GM21723 (cell line): Measurements from ENCODE around the gene STARD10.
A peak's percentile ranks its signal among the peaks of the same experiment; 100 is the strongest.

Experiments used
- ATAC-seq: cut with Tn5 transposase; IDR thresholded peaks from one replicate; pipeline ENCODE4 v1.9.1; 2021; ENCODE audit warnings: mild to moderate bottlenecking, moderate library complexity; ENCODE audit not compliant: unreplicated experiment

Gene STARD10

DNA sequence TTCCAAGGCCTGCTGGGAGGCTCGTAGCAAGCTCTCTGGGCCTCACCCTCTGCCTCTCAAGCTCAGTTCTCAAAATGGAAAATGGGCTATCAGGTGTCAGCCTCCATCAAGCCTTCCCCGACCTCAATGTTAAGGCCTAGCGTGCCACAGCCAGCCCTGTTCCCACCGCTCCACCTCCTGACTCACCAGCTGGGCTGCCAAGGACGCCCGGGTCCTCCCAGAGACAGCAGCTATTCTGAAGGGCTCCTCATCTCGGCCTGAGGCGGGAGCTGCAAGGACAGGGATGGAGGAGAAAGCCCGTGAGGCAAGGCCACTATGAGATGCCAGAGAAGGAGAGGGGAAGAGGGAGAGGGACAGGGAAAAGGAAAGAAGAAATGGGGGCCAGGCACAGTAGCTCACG lies 61.5 kb downstream of the STARD10 start:
- ATAC-seq: no peak

DNA sequence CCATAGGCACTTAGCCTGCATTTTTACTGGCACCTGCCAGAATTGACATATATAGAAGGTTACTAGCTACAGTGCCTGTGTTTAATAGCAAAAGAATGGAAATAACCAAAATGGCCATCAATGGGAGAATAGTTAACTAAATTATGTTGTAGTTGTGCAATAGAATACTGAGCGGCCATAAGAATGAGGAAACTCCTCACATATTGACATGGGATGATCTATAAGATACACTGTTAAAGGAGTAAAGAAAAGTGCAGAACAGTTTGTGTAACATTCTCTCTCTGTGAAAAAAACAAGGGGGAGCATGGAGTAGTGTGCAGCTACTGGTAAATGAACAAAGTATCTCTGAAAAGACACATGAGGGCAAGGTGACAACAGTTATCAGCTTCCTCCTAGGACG lies 63.1 kb downstream of the STARD10 start:
- no peak for ATAC-seq

DNA sequence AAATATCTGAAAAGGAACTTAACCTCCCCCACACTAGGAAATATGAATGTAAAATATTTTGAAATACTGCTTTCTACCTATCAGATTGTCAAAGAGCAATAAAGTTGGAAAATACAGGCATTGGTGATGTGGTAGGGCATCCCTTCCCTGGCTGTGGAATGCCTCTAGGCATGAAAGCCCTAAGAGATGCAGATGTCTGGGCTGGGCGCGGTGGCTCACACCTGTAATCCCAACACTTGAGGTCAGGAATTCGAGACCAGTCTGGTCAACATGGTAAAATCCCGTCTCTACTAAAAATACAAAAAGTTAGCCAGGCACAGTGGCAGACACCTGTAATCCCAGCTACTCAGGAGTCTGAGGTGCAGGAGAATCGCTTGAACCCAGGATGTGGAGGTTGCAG lies 63.6 kb downstream of the STARD10 start:
- no peak for ATAC-seq

DNA sequence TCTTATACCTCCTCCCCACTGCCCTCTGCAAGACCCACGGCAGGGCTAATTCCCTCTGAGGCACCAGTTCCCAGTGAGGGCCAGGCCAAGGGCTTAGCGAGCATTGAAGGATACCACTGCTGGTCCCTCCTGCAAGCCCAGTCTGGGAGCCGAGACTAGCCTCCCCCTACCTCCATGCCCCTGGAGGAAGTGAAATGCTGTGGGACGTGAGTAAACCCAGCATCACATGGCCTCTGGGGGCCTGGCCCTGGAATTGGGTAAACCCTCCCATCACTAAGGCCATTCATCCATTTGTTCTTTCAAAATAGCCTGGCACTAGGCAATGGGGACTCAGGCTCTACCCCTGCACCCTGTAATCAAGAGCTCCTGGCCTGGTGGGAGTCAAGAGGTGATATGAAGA lies 66.3 kb downstream of the STARD10 start:
- ATAC-seq: no peak

DNA sequence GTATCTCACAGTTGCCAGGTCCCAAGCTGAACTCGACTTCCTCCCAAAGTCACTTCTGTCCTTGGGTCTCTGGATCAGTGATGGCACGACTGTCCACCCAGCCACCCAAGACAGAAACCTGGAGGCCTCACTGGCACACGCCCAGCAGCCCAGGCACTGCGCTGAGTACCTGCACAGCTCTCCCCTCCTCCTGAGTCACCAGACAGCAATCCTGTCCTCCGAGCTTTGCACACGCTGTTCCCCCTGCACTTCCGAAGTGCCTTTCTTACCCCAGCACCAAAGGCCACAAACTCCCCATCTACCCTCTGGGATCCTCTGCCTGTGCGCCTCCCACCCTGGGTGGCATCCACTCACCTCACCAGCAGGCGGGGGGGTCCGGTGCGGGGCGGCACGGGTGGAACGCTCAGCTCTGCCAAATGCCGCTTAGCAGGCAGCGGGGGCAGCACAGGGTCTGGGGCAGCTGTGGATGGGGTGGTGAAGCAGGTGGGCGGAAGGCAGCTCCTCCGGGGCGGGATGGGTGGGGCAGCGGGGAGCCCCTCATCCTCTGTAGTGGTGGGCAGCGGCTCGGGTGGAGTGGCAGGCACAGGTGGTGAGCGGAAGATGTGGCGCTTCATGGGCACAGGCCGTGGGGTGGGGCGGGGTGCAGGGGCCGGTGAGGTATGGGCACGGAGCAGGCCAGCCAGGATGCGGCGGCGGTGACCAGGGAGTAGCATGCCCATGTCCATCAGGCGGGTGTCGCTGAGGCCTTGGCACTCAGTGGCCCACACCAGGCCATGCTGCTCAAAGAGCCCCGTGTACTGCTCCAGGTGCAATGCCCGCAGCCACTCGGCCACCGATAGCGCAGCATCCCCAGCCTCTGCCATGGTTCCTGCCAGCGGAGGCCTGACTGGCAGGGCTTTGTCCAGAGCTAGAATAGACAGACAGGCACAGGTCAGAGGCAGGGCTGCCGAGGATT lies 67.3 kb downstream of the STARD10 start:
- no peak for ATAC-seq

DNA sequence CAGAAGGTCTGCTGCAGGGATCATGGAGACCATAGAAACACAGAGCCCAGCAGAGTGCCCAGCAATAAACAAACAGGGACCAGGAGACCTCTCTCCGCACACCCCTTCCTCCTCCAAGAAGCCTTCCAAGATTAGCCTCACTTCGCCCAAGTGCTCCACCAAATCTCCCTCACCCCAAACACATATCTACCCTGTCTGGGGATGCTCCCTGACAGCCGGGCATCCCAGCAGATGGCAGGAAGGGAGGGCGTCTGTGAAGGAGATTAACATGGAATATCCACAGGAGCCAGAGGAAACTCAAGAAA lies 68.2 kb downstream of the STARD10 start:
- no peak for ATAC-seq

DNA sequence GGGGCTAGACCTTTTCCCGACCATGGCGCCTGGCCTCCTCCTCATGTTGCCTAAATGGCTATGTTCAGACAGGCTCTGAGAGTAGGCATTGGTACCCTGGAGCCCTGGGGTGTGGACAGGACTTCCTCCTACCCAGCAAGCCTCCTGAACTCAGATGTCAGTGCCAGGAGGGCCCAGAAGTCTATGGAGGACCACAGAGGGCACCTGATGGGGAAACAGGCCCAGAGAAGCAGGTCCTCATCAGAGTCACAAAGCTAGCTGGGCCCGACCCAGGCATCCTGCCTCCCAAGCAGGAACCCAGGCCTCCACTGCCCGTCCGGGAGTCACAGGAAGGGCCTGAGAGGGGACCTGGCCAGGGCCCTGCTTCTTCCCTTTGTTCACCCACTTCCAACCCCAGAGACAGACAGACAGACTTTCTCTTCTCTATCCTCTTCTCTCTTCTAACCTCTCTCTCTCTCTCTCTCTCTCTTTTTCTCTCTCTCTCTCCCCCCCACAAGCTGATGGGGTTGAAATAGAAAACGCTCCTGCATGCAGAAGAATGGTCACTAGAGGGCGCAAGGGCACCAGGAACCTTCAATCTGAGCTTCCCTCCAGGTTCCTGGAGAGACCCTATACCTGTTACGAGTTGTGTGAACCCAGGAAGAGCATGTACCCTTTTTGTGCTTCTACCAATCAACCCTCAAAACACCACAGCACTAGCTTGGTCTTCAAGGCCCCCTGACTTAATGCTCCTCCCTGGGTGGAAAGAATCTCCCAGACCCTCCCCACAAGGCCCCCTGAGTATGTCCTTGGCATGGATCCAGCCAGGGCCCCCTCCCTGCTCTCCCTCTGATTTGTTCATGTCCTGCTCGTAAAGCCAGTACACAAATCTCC lies 68.8 kb downstream of the STARD10 start:
- ATAC-seq: no peak

DNA sequence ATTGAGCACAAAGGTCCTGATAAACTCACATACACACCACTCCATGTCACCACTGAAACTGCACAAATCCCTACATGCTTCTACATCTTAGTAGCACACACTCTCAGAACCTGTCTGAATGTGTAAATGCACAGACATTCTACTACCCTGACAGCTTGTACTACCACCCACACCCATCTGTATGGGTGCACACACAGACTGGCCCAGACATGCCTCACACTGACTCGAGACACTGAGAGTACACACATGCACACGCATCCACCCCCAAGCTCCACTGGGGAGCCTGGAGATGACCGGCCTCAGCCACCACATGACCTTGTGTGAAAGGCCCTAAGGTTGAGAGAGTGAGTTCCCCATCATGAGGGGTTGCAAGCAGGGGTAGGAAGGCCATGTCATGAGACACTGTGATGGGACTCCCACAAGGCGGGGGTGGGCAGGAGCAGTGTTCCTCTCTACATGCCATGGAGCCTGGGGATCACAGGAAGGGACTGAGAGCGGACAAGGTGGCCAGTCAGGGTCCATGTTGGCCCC lies 69.8 kb downstream of the STARD10 start:
- ATAC-seq: no peak

DNA sequence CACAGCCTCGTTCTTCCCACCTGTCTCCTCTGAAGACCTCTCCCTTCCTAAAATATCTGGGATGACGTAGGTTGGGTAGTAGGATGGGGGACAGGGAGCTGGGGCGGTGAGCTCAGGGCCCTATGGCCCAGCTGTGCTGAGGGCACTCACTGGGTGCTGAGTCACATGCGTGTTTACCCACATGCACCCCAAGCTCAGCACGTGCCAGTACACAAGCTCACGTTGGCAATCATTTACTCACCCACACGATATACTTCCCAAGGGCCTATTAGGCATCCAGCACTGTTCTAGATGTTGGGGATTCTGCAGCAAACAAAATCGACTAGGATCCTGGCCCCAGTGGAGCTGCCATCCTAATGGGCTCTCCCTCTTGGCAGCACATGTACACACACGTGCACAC lies 70.3 kb downstream of the STARD10 start:
- ATAC-seq: no peak

DNA sequence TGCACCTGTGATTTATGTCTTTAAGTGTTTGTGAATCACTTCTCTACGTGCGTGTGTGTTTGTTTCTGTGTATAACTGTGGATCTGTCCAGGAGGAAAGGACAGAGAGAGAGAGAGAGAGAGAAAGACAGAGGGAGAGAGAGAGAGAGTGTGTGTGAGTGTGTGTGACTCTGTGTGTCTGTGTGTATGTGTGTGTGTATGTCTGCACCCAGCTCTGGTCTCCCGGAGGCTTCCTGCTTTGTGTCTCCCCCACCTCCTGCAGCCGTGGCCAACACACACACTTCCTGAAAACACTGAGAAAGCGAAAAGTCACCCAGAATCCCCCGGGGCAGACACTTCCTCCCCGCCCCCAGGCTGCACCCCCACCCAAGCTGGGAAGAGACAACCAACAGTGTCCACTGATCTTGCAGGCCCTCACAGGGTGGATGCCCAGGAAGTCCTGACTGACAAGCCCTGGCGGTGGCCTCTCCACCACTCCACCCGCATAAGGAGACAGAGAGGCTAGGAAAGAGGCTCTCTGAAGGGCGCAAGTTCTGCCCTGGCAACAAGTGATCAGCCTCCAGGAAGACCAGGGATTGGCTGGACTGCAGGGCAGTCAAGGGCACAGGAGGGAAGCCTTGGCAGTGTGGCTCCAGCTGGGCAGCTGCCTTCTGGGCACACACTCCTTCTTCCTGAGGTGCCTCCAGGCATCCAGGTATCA lies 71.6 kb downstream of the STARD10 start:
- peak; percentile 78 for ATAC-seq

DNA sequence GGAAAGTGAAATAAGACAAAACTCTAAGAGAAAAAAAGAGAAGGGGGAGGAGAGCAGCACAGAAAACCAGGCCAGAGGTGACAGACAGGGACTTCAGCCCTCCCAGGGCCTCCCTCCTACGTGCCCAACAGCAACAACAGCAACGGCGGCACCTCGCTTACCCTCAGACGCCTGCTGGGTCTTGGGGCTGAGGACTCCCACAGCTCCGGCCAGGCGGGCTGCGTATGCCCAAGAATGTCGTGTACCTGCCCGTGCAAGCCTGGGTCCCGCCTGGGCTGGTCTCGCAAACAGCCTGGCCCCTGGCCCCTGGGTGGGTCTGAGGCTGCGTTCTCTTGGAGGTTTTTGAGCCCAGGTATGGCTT lies 72.2 kb downstream of the STARD10 start:
- ATAC-seq: no peak

DNA sequence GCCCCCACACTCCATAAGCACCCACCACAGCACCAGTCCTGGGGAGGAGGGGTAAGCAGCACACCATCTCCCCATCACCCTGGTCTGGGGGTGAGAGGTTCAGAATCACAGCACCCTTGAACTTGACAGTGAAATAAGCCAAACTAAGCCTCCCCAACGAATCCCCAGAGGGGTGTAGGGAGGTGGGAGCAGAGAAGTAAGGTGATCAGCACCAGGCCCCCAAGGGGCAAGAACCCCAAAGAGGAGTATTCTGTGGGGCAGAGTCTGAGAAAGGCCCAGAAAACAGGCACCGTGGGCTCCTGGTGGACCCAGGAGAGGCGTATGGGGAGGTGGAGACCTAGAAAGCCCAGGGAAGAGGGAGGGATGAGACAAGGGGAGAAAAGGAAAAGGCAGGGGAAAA lies 72.6 kb downstream of the STARD10 start:
- ATAC-seq: no peak

DNA sequence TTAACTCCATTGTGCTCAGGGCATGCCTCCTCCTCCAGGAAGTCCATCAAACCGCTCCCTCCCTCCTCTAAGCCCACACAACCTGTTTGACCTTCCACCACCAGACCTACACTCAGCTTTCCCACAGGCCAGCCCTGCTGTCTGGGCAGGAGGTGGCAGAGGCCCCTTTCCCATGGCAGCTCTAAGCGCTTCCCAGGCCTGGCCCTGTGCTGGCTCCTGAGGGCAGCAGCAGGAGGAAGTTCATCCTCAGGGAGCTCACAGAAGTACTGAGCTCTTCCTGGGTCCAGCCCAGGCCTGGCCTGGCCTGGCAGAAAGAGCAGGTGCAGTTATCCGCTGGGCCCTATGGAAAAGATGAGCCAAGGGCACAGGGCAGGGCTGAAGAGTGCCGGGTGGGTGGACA lies 73.1 kb downstream of the STARD10 start:
- ATAC-seq: no peak

DNA sequence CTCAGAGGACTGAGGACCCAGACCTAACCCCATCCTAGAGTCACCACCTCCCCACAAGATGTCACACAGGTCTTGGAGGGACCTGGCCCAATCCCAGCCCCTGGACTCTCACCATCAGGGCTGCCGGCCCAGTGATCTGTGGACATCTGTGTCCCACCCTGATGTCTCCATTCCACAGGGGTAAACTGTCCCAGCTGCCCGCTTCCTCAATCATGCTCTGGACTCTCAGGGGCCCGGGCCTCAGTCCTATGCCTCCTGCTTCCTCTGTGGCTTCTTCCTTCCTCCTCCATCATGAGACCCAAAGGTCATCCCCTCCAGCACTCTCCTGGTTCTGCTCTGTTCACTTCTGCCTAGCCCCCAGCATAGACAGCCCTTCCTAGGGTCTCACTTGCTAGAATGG lies 73.8 kb downstream of the STARD10 start:
- no peak for ATAC-seq

DNA sequence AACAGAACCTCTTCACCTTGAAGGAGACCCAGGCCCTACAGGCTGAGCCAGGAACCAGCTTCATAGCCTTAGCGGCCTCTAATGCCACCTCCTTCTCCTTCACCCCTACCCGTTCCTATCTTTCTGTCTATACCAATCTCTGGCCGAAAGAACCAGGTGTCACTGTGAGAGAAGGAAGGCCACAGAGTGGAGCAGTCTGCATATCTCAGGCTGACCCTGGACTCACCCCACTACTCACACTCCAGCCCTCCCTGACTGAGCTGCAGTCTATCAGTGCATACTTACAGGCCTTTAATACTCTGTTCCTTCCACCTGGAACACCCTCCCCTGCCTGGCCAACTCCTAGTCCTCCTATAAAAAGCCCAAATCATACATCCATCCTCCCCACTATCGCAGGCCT lies 74.3 kb downstream of the STARD10 start:
- ATAC-seq: no peak

DNA sequence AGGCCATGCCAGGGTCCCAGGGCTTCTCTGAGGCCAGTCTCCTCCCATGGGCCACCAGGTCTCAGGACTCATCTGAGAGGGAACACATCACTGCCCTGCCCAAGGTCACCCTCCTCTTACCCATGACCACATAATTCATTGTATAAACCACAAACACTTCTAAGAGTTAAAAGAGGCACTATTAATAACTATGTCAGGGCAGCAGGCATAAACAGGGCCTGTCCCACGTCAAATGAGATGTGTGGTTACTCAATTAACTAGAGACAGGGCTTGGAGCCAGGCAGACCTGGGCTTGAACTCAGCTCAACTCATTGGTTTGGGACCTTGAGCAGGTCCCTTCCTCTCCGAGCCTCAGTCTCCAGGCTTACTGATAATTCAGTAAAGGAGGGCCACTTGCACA lies 74.7 kb downstream of the STARD10 start:
- no peak for ATAC-seq

DNA sequence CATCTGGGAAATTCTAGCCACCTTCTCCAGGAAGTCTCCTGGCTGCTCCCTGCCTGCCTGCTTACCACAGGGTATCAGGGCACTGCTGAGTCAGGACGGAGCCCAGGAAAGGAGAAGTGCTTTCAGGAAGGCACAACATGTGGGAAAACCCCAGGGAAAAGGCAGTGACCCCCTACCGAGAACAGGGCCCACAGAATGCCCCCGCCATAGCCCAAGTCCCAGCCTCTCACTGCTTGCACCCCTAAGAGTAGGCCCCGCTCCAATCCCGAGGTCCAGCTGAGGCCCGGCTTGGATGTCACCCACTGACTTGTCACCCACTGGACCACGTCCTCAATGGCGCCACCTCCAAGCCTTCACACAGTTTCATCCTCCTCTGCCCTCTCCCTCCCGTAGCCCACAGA lies 75.7 kb downstream of the STARD10 start:
- no peak for ATAC-seq

DNA sequence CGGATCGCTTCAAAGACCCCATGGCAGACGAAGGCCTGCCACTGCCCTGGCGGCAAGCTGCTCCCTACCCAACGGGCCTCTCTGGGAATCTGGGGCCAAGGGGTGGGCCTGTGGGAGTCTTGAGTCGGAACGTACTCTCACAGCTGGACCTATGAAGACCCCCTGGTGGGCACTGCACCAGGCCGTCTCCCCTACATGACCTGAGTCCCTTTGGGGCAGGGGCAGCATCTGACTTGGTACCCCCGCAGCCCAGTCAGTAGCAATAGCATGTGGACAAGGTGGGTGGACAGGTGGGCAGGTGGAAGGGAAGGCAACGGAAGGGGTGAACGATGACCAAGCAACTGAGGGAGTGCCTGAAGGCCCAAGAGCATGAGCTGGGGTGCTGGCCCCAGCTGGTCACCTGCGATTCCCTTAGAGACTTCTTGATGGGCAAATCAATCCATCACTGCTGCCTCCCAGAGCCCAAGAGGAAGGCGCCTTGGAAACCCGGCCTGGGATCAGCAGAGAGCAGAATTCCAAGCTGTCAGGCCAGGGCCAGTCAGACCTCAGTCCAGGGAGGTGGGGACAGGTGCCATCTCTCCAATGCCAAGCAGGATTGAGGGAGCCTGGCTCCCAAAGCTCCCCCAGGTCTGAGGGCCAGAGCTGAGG lies 76.9 kb downstream of the STARD10 start:
- no peak for ATAC-seq

DNA sequence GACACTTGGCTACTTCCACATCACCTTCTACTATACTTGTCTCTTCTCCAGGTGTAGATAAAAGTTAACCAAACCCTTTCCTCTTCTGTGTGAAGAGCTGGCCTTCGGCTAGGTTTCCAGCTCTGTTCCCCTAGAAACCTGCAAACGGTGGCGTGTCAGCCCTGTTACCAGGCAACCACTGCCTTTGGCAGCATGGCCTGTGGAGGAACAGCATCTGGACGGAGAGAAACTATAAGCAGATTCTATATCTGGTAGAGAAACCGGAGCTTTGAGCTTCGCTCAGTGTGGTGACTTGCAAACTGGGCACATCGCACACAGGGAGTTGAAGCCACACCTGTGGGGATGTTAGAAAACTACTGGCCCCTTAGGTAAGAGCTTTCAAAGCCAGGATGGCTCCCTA lies 77.6 kb downstream of the STARD10 start:
- ATAC-seq: no peak

DNA sequence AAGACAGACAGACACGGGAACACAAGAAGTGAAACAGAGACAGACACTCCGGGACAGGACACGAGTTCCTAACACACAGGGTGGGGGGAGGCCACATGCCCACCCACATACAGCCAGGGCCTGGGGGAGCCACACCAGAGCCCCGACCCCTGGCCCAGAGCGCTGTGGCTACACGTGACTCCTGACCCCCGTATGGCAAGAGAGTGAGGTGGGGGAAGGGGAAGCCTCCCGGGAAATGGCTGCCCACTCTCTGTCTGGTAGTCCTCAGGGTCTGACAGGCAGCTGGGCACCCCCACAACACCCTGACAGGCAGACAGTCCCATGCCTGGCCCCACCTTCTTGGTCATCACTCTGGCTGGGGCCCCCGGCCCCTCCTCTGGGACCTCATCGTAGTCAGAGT lies 81.0 kb downstream of the STARD10 start:
- no peak for ATAC-seq
